Daoy (cell line): ENCODE measurements around the gene VMP1. TPM values are rescaled to one million over a fixed set of nuclear protein-coding genes. Genes with fewer than 3 reads are reported as not detected.
A peak's percentile ranks its signal among the peaks of the same experiment; 100 is the strongest.

Experiments
- DNase-seq: peaks from one replicate; pipeline ENCODE4 v3.0.0-alpha.2; 2015; ENCODE audit warnings: low read depth
- total RNA-seq: library from RNA; depleted of rRNA; stranded (reverse); fragments of >200 nt; shearing (Covaris generic); gene quantifications from 2 replicates; pipeline ENCODE4 v1.2.3, GENCODE V29; 2014

Gene VMP1
- total RNA-seq, 1 experiment from 2014 or later = 212 TPM

DNA sequence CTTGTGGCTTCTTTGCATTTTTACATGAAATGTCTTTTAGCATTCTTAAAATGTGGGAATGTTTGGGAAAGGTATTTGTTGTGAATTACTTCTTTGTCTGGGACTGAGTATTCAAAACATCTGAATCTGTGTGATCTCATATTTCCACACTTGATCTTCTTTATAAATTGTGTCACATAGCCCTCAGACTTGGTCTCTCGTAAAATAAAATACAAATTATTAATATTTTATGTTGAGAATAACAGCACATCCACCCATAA, 103.4 kb downstream of the VMP1 start:
- DNase-seq = no peak

DNA sequence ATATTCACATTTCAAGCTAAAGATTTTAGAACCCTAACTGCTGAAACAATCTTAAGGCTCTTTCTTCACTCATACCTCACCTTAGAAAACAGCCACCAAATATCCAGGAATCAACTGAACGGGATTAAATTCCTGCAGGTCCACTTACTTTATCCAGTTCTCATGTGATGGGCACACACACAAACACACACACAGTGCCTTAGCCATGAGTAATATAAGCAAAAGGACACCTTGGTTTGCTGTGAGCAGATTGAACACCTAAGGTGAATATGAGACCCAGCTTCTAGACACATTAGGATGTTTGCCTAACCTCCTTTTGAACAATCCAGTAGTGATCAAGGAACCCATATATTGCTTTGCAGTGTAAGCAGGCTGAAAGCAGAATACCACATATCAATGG, 103.8 kb downstream of the VMP1 start:
- no peak for DNase-seq

DNA sequence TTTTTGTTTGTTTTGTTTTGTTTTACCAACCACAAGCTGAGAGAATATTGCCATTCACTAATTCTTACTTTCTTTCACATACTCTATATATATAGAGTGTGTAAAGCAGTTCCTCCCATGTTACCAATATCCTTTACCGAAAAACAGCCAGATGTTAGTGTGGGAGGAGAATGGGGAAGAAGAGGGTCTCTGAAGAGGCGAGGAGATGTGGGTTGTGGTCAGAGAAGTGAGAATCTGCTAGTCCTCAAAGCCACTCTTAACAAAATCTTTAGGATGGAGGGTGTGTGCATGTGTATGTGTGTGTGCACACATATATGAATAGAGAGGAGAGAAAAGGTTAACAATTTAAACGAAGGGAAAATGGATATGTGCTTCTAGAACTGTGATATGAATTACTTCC, 104.7 kb downstream of the VMP1 start:
- no peak for DNase-seq

DNA sequence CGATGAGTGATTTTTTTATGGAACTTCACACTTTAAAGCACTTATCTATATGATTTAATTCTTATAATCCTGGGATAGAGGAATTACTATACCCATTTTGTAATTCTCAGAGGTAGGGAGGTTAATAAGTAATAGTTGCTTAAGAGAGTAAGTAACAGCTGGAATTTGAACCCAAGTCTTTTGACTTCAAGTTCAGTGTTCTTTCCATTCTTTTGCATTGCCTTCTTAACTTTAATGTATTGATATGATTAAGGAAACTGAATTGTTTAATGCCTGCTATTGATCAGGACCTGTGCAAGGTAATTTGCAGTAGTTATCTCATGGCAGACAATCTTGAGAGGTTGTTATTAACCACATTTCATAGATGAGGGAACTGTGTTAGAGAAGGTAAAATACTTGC, 106.8 kb downstream of the VMP1 start:
- no peak for DNase-seq

DNA sequence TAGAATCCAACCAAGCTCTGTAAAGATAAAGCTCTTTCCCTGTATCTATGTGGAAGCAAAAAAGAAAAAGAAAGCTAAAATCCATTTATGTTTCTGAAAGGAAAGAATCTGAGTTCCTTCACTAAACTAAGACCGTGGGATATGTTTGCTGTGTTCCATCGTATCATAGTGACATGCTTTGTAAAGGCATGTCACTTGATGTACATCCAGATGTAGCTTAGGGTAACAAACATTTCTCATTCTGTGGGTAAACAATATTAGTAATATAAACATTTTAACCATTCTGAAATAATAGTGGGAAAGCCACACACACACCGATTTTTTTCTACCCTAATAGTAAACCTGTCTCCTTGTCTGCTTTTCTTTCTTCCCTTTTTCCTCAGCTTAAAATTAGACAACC, 107.2 kb downstream of the VMP1 start:
- DNase-seq = no peak

DNA sequence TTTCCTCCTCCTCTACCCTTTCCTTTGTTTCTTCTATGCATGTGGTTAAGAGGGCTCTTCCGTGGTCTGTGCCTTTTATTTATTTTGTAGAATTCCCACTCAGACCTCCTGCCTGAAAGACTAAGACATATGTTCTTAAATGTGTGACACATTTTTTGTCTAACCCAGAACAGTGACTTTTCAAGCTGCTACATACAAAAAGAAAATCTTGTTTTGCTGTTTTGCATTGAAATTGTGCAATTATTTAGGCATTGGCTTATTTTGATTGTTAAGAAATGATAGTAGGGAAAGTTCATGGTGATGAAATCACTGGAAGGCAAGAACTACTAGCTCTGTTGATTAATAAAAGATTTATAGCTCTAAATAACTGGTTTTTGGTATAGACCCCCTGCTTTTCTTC, 108.5 kb downstream of the VMP1 start:
- no peak for DNase-seq

DNA sequence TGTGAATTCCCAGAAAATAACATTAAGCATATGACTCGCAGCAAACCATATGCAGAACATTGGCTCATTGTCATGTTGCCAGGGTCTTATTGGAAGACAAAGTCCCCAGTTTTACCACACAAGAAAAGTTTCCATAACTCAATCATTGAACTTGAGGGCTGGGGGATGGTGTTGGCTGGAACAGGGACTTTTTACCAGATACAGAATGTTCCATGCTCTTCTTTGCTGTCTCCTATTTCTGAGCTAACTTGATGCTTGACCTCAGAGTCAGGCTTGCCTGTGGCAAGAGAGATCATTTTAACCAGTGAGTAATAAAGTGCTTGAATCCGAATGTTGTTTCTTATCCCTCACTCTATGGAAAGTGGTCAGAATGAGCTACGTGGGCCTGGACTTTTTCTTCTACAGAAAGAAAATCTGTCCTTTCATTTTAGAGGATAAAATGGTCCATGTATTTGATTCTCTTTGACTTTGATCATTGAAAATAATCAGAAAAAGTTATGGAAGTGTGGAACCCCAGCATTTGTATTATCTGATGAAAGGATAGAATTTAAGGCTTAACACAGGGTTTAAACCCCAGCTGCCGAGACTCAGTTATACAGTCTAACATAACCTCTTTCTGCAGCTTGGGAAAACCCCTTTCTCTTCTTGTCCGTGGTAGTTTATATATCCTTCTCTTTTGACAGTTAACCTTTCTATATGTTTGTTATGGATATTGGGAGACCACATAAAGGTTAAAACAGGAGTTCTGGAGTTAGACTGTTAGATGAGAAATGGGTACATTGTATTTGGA, 118.3 kb downstream of the VMP1 start:
- DNase-seq = peak; percentile 59

GRCh38 chr17:59826706-59827453, 119.4 kb downstream of the VMP1 start:
- no peak for DNase-seq

GRCh38 chr17:59827721-59828477, 120.4 kb downstream of the VMP1 start:
- DNase-seq = no peak

- DNase-seq = no peak
Observed at GRCh38 chr17:59828478-59828760, 121.0 kb downstream of the VMP1 start.

GRCh38 chr17:59828819-59829216, 121.4 kb downstream of the VMP1 start:
- peak; percentile 55 for DNase-seq

- peak; percentile 93 for DNase-seq
Observed at GRCh38 chr17:59829217-59830006, 122.0 kb downstream of the VMP1 start.

DNA sequence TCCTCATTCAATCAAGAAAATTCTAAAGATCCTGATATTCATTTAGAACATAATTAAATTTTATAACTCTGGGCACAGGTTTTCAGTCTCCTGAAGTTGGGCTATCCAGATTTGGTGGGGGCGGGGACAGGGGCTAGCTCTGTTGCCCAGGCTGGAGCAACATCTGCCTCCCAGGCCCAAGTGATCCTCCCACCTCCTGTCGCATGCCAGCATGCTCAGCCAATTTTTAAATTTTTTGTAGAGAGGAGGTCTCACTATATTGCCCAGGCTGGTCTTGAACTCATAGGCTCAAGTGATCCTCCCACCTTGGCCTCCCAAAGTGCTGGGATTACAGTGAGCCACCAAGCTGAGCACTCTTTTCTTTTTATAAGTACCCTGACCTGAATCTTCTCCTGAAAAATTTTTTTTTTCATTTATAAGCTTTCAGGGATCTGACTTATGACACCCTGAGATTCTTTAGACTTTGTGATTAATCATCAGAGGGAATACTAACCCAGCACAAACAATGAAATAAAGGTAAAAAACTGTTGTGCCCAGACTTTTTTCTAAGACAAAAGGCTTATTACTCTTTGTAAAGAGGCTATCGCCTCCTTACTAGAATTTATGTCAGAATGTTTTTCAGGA, 122.7 kb downstream of the VMP1 start:
- peak; percentile 86 for DNase-seq

DNA sequence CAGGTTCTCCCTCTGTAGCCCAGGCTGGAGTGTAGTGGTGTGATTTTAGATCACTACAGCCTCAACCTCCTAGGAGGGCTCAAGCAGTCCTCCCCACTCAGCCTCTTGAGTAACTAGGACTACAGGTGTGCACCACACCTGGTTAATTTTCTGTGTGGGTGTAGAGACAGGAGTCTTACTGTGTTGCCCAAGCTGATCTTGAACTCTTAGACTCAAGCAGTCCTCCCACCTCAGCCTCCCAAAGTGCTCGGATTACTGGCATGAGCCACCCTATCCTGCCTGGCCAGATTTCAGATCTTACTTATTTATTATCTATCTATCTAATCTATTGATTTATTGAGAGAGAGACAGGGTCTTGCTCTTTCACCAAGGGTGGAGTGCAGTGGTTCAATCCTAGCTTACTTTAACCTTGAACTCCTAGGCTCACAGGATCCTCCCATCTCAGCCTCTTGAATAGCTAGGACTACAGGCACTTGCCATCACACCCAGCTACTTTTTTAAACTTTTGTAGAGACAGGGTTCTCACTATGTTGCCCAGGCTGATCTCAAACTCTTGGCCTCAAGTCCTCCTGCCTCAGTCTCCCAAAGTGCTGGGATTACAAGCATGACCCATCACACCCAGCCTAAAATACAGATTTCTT, 123.5 kb downstream of the VMP1 start:
- DNase-seq = no peak

GRCh38 chr17:59832883-59833379, 125.5 kb downstream of the VMP1 start:
- DNase-seq = peak; percentile 53

DNA sequence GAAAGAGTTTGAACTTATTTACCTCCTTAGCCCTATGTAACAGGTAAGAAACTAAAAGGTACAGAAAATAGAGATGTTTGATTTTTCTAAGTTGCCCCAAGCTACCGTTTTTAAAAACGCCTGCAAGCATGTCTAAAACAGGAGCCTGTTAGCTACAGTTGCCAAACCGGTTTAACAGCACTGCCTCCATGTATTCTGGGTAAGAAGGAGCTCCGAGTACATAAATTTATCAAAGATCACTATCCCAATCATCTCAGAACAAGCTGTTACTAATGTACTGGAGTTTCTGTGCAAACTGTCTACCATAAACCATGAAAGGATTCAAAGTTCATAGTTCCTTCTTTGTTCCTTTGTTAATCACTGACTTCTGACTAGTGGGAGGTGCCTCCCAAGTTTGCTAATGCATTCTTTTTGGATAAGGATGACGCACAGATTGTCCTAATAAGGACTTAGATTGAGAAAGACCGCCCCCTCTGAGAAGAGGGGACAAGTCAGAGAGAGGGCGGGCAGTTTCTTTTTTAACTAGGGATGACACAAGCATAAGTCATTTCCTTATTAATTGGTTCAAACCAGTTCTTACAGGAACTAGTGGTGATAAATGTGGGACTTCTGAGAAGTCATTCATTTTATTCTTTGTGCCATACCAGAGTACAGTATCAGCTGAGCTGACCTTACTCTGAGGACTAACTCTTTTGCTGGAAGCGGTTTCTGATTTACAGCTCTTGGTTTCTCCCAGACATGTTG, 130.0 kb downstream of the VMP1 start:
- peak; percentile 98 for DNase-seq

DNA sequence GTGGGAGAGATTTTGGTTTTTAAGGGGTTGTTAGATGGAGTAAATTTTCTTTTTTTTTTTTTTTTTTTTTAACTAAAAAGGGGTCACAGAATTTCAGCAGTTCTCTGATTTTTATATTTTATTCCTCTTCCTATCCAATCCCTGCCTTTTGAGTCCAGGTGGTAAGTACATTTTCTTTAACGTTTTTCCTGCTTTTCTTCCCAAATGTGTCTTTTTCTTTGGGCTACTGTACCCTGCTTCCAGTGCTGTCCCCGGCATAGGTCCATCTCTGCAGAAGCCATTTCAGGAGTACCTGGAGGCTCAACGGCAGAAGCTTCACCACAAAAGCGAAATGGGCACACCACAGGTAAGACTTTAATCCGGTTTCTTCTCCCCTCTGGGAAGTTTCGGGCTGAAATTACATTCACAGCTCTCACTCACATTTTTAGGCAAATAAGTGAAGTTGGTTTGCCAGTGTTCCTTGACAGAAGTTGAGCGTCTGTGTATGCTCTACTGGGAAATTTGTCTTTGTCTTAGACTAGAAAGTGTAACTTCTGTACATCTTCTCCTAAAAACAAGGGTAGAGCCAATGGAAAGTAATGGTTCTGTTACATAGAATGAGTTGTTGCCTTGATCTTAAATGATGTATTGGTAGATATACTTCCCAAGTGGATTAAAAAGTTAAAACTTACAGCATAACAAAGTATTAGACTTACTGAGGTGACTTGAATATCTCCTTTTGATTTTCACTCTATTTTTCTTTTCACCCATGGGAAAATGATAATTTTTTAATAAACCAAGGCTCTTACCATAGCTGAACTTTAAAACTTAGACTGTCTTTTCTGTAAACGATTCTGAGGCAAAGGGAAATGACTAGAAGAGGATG, 130.8 kb downstream of the VMP1 start:
- peak; percentile 63 for DNase-seq

- DNase-seq = peak; percentile 36
Observed at GRCh38 chr17:59839651-59840328, 132.3 kb downstream of the VMP1 start.
